Suprapubic skin (tissue), 3 donors: Measurements from ENCODE around the gene CCL19.

Source experiments
- CTCF ChIP-seq, 2 donors: fragments of 200-600 bp in 1 of 2; fragments of 450-650 bp in 1 of 2; sonication (generic) in 1 of 2; IDR thresholded peaks; one replicate each; pipeline ENCODE4 v1.5.1; 2016 to 2019; ENCODE audit warnings: antibody characterized with exemption in 2 of 2, mild to moderate bottlenecking in 1 of 2, moderate library complexity in 1 of 2
- POLR2AphosphoS5 ChIP-seq, 3 donors: sonication (generic); formaldehyde crosslinking; IDR thresholded peaks; one replicate each; pipeline ENCODE4 v1.6.1; 2017; ENCODE audit warnings: antibody characterized with exemption in 3 of 3

GRCh38 chr9:34675869-34676268, 15.2 kb downstream of the CCL19 start:
- TF ChIP-seq POLR2AphosphoS5 (IDR thresholded peaks at IDR 0.05) (no peak), CTCF (IDR thresholded peaks at IDR 0.05) (no peak)
